Loucy (cell line): ENCODE data around the gene NAALADL2.

Experiments
- H2AFZ ChIP-seq: fragments of 200-600 bp; sonication (generic); 2 replicates; pipeline ENCODE4 v1.6.0; 2016; ENCODE audit warnings: antibody characterized with exemption, mild to moderate bottlenecking, low read length, moderate library complexity
- H3F3A ChIP-seq: fragments of 200-600 bp; 2 replicates; pipeline ENCODE4 v1.6.0; 2016; ENCODE audit warnings: antibody characterized with exemption, low read depth, mild to moderate bottlenecking
- H3K27me3 ChIP-seq: fragments of 200-600 bp; sonication (generic); 2 replicates; pipeline ENCODE4 v1.6.1; 2014; ENCODE audit warnings: low read length, mild to moderate bottlenecking; ENCODE audit not compliant: insufficient read depth, poor library complexity, severe bottlenecking
- H3K36me3 ChIP-seq: fragments of 200-600 bp; sonication (generic); 2 replicates; pipeline ENCODE4 v1.6.1; 2016; ENCODE audit warnings: low read length; ENCODE audit not compliant: insufficient read depth
- H3K4me1 ChIP-seq: fragments of 200-600 bp; sonication (generic); 2 replicates; pipeline ENCODE4 v1.5.1; 2014; ENCODE audit warnings: low read length, mild to moderate bottlenecking; ENCODE audit not compliant: insufficient read depth, poor library complexity, severe bottlenecking
- H3K4me2 ChIP-seq: fragments of 200-600 bp; sonication (generic); 2 replicates; pipeline ENCODE4 v1.6.0; 2014; ENCODE audit warnings: antibody characterized with exemption, low read length, low read depth, mild to moderate bottlenecking; ENCODE audit not compliant: poor library complexity, severe bottlenecking
- H3K4me3 ChIP-seq: fragments of 200-600 bp; sonication (generic); 2 replicates; pipeline ENCODE4 v1.5.1; 2014; ENCODE audit warnings: low read length, mild to moderate bottlenecking, mixed read lengths; ENCODE audit not compliant: poor library complexity, severe bottlenecking
- H3K79me2 ChIP-seq: fragments of 200-600 bp; sonication (generic); 2 replicates; pipeline ENCODE4 v1.6.1; 2014; ENCODE audit warnings: low read length; ENCODE audit not compliant: insufficient read depth
- H3K9ac ChIP-seq: fragments of 200-600 bp; sonication (generic); 2 replicates; pipeline ENCODE4 v1.6.0; 2014; ENCODE audit warnings: mild to moderate bottlenecking, low read depth, low read length, moderate library complexity; ENCODE audit not compliant: poor library complexity, severe bottlenecking
- H3K9me2 ChIP-seq: fragments of 200-600 bp; sonication (generic); replicated peaks from 2 replicates; pipeline ENCODE4 v1.6.1; 2016; ENCODE audit warnings: low read depth, low read length, mixed read lengths
- H3K9me3 ChIP-seq: fragments of 200-600 bp; sonication (generic); 2 replicates; pipeline ENCODE4 v1.6.1; 2014; ENCODE audit warnings: mild to moderate bottlenecking, antibody characterized with exemption, low read length, low read depth; ENCODE audit not compliant: insufficient read depth
- H4K20me1 ChIP-seq: fragments of 200-600 bp; sonication (generic); 2 replicates; pipeline ENCODE4 v1.6.0; 2014; ENCODE audit warnings: antibody characterized with exemption, low read length, mild to moderate bottlenecking; ENCODE audit not compliant: insufficient read depth, poor library complexity, severe bottlenecking
- CTCF ChIP-seq: fragments of 200-600 bp; sonication (generic); conservative IDR thresholded peaks from 2 replicates; pipeline ENCODE4 v1.5.1; 2014; ENCODE audit warnings: mild to moderate bottlenecking, antibody characterized with exemption, low read length
- EZH2phosphoT487 ChIP-seq: fragments of 200-600 bp; IDR thresholded peaks from 2 replicates; pipeline ENCODE4 v1.6.1; 2018; ENCODE audit warnings: antibody characterized with exemption, mild to moderate bottlenecking, moderate library complexity, borderline replicate concordance

Gene NAALADL2

GRCh38 chr3:175311946-175312345 is 452.8 kb downstream of the NAALADL2 start:
- no peak overlapping the region for H2AFZ ChIP-seq
- H4K20me1 ChIP-seq: no peaks in the 10 kb centered on the region
- no peak for TF ChIP-seq CTCF
- no peak for TF ChIP-seq EZH2phosphoT487
- no peaks in the 10 kb centered on the region for H3K36me3 ChIP-seq
- no peaks in the 10 kb centered on the region for H3K4me1 ChIP-seq
- H3K79me2 ChIP-seq: no peaks in the 10 kb centered on the region
- H3K4me2 ChIP-seq: no peak overlapping the region
- no peaks in the 10 kb centered on the region for H3K9me2 ChIP-seq
- no peak overlapping the region for H3K9ac ChIP-seq
- H3K4me3 ChIP-seq: no peak overlapping the region
- no peaks in the 10 kb centered on the region for H3K9me3 ChIP-seq
- no peaks in the 10 kb centered on the region for H3K27me3 ChIP-seq
- no peaks in the 10 kb centered on the region for H3F3A ChIP-seq

- Histone ChIP-seq H3K9ac (no peak overlapping the region), H2AFZ (no peak overlapping the region), H3K9me3 (no peaks in the 10 kb centered on the region), H3K79me2 (no peaks in the 10 kb centered on the region), H3K4me2 (no peak overlapping the region), H4K20me1 (no peaks in the 10 kb centered on the region), H3K27me3 (no peaks in the 10 kb centered on the region), H3K36me3 (no peaks in the 10 kb centered on the region), H3K9me2 (no peaks in the 10 kb centered on the region), H3F3A (no peaks in the 10 kb centered on the region), H3K4me3 (no peak overlapping the region), H3K4me1 (no peaks in the 10 kb centered on the region)
- no peak for TF ChIP-seq EZH2phosphoT487
- TF ChIP-seq CTCF: no peak
These were observed 453.7 kb downstream of the NAALADL2 start for GRCh38 chr3:175312791-175313190.

- H3F3A ChIP-seq: no peaks in the 10 kb centered on the region
- no peaks in the 10 kb centered on the region for H3K9me2 ChIP-seq
- H3K4me2 ChIP-seq: no peak overlapping the region
- TF ChIP-seq CTCF (no peak), EZH2phosphoT487 (no peak)
- H3K36me3 ChIP-seq: no peaks in the 10 kb centered on the region
- no peak overlapping the region for H3K9ac ChIP-seq
- H3K4me3 ChIP-seq: no peak overlapping the region
- H3K79me2 ChIP-seq: no peaks in the 10 kb centered on the region
- H3K27me3 ChIP-seq: no peaks in the 10 kb centered on the region
- H3K4me1 ChIP-seq: no peaks in the 10 kb centered on the region
- no peak overlapping the region for H2AFZ ChIP-seq
- H3K9me3 ChIP-seq: no peaks in the 10 kb centered on the region
- no peaks in the 10 kb centered on the region for H4K20me1 ChIP-seq
These were observed 457.7 kb downstream of the NAALADL2 start for GRCh38 chr3:175316799-175317198.
